ENCODE measurements around the gene ANKRD7.

Gene ANKRD7

DNA sequence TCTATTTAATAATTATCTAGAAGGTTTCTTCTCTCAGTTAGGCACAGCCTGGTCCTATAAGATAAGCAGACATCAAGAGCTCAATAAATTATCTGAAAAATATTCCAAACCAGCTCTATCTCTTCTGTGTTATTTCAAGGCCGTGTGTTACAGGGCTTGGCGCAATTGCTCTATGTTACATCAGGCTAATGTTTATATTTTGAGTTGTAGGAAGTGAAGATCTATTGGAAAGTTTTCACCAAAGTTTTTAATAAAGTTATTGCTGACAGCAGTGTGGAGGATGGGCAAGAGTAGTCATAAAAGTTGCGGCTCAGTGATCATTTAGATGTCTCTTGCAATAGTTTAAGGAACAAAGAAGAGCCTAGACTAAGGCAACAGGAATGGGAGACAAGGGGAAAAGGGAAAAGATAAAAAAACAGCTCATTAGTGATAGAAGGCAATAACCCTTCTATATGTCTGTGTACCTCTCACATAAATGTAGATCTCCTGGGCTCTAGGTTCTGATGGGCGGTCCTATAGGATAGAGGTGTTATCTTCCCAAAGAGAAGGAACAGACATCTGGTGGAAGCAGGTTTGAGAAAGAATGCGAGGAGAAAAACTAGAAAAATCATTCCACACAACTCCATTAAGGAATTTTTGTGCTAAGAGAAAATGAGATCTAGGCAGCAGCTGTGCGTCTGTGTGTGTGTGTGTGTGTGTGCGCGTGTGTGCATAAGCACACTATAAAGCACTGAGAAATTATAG is 5.9 kb upstream of the ANKRD7 start:
- Histone ChIP-seq H3K4me2 (ENCODE audit: insufficient read depth, low read length) (no peak overlapping the region), H3K9ac (ENCODE audit: low read depth, low read length) (no peak overlapping the region)
- TF ChIP-seq, protein P1, sequence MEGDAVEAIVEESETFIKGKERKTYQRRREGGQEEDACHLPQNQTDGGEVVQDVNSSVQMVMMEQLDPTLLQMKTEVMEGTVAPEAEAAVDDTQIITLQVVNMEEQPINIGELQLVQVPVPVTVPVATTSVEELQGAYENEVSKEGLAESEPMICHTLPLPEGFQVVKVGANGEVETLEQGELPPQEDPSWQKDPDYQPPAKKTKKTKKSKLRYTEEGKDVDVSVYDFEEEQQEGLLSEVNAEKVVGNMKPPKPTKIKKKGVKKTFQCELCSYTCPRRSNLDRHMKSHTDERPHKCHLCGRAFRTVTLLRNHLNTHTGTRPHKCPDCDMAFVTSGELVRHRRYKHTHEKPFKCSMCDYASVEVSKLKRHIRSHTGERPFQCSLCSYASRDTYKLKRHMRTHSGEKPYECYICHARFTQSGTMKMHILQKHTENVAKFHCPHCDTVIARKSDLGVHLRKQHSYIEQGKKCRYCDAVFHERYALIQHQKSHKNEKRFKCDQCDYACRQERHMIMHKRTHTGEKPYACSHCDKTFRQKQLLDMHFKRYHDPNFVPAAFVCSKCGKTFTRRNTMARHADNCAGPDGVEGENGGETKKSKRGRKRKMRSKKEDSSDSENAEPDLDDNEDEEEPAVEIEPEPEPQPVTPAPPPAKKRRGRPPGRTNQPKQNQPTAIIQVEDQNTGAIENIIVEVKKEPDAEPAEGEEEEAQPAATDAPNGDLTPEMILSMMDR (IDR thresholded peaks at IDR 0.05; ENCODE audit: borderline replicate concordance, extremely low read depth, low read length, poor library complexity, severe bottlenecking), result no peak
- TF ChIP-seq EZH2 (IDR thresholded peaks at IDR 0.05; ENCODE audit: borderline replicate concordance, low read depth, low read length, severe bottlenecking), result no peak

DNA sequence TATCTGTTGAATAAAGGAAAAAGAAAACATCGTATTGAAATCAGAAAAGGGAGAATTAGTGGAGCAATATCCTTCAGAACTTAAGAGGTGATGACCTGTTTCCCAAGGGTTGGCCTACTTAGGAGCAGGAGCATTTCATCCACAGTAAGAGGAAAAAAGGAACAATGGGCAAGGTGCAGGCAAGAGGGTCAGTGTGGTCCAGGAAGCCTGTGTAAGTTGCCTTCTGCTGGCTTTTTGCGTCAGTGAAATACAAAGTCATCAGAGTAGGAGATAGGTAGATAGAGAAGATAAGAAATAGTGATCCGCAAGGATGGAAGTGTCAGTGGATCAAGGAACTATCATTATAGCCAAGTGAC is 5.4 kb upstream of the ANKRD7 start:
- Histone ChIP-seq H3K79me2 (ENCODE audit: insufficient read depth, low read length) (peaks cover 3% of the 10 kb centered on the region; the same call in 1 of the 2 replicates), H3K4me3 (ENCODE audit: low read depth in 1 of 2, low read length in 2 of 2) (no peak overlapping the region), H3K4me1 (ENCODE audit: insufficient read depth, low read length) (peaks cover 10% of the 10 kb centered on the region; the same call in 1 of the 2 replicates), H2AFZ (ENCODE audit: low read depth, low read length) (no peak overlapping the region), H3K27ac (ENCODE audit: low read length) (no peak overlapping the region), H3K9me3 (ENCODE audit: insufficient read depth, low read length, severe bottlenecking) (no peaks in the 10 kb centered on the region), H3K4me2 (ENCODE audit: insufficient read depth, low read length) (no peak overlapping the region), H3K9ac (ENCODE audit: low read depth, low read length) (no peak overlapping the region), H3K36me3 (ENCODE audit: insufficient read depth, low read length) (no peaks in the 10 kb centered on the region), H3K27me3 (ENCODE audit: insufficient read depth, low read length, poor library complexity) (no peaks in the 10 kb centered on the region), H4K20me1 (ENCODE audit: insufficient read depth, low read length) (no peaks in the 10 kb centered on the region)
- TF ChIP-seq, protein P1 (IDR thresholded peaks at IDR 0.05; ENCODE audit: borderline replicate concordance, extremely low read depth, low read length, poor library complexity, severe bottlenecking), result no peak
- no peak for TF ChIP-seq EZH2 (IDR thresholded peaks at IDR 0.05; ENCODE audit: borderline replicate concordance, low read depth, low read length, severe bottlenecking)
- no peak for ATAC-seq (ENCODE audit: insufficient read depth, low read depth)
- DNase-seq, result no peak

More for the DNA sequence above, 5.9 kb upstream of the ANKRD7 start:
- no peak for DNase-seq
- no peak overlapping the region for H3K4me3 ChIP-seq (ENCODE audit: low read depth in 1 of 2, low read length in 2 of 2)
- H3K36me3 ChIP-seq (ENCODE audit: insufficient read depth, low read length), result no peaks in the 10 kb centered on the region
- peaks cover 14% of the 10 kb centered on the region; the same call in 1 of the 2 replicates for H3K4me1 ChIP-seq (ENCODE audit: insufficient read depth, low read length)
- ATAC-seq (ENCODE audit: insufficient read depth, low read depth), result no peak
- H2AFZ ChIP-seq (ENCODE audit: low read depth, low read length), result no peak overlapping the region
- no peaks in the 10 kb centered on the region for H3K27me3 ChIP-seq (ENCODE audit: insufficient read depth, low read length, poor library complexity)
- peaks cover 3% of the 10 kb centered on the region; the same call in 1 of the 2 replicates for H3K79me2 ChIP-seq (ENCODE audit: insufficient read depth, low read length)
- H3K27ac ChIP-seq (ENCODE audit: low read length), result no peak overlapping the region
- no peaks in the 10 kb centered on the region for H3K9me3 ChIP-seq (ENCODE audit: insufficient read depth, low read length, severe bottlenecking)
- no peaks in the 10 kb centered on the region for H4K20me1 ChIP-seq (ENCODE audit: insufficient read depth, low read length)

DNA sequence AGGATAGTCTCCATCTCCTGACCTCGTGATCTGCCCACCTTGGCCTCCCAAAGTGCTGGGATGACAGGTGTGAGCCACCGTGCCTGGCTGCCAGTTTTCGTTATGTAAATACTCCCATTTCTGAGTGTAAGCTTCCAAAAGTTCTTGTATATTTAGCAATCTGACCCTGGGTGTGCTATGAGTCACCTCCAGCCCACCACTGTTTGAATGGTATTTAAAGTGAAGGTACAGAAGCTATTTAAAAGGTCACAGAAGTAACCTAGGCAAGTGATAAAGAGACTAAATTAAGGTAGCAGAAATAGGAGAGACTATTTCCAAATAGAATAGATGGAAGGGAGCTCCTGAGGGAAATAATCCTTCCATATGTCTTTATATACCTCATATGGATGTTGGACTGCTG is 3.9 kb upstream of the ANKRD7 start:
- Histone ChIP-seq H3K9me3 (ENCODE audit: insufficient read depth, low read length, severe bottlenecking) (no peaks in the 10 kb centered on the region), H3K9ac (ENCODE audit: low read depth, low read length) (no peak overlapping the region), H3K27ac (ENCODE audit: low read length) (no peak overlapping the region), H4K20me1 (ENCODE audit: insufficient read depth, low read length) (no peaks in the 10 kb centered on the region), H3K27me3 (ENCODE audit: insufficient read depth, low read length, poor library complexity) (no peaks in the 10 kb centered on the region), H2AFZ (ENCODE audit: low read depth, low read length) (no peak overlapping the region), H3K36me3 (ENCODE audit: insufficient read depth, low read length) (no peaks in the 10 kb centered on the region), H3K4me2 (ENCODE audit: insufficient read depth, low read length) (no peak overlapping the region), H3K4me3 (ENCODE audit: low read depth in 1 of 2, low read length in 2 of 2) (no peak overlapping the region), H3K4me1 (ENCODE audit: insufficient read depth, low read length) (peaks cover under 1% of the 10 kb centered on the region; the same call in 1 of the 2 replicates), H3K79me2 (ENCODE audit: insufficient read depth, low read length) (no peaks in the 10 kb centered on the region)
- ATAC-seq (ENCODE audit: insufficient read depth, low read depth) (no peak), DNase-seq (no peak)
- no peak for TF ChIP-seq EZH2 (IDR thresholded peaks at IDR 0.05; ENCODE audit: borderline replicate concordance, low read depth, low read length, severe bottlenecking)

DNA sequence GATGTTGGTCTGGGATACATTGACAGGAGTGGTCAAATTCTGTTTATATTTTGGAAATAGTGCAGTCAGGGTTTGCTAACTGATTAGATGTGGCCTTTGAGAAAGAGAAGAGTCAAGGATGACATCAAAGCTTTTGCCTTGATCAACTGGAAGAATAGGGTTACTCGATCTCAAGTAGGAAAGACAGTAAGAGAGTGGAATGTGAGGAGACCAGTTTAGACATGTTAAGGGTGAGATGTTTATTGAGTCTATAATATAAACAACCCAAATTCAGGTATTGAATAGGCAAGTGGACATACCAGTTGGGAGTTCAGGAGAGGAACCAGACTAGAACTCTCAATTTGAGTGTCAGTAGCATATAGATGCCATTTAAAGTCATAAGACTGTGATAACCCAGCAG is 1.9 kb upstream of the ANKRD7 start:
- Histone ChIP-seq H3K9ac (ENCODE audit: low read depth, low read length) (no peak overlapping the region), H3K4me2 (ENCODE audit: insufficient read depth, low read length) (no peak overlapping the region), H3K27me3 (ENCODE audit: insufficient read depth, low read length, poor library complexity) (no peaks in the 10 kb centered on the region), H2AFZ (ENCODE audit: low read depth, low read length) (no peak overlapping the region), H3K36me3 (ENCODE audit: insufficient read depth, low read length) (no peaks in the 10 kb centered on the region), H3K4me3 (ENCODE audit: low read depth in 1 of 2, low read length in 2 of 2) (no peak overlapping the region), H3K79me2 (ENCODE audit: insufficient read depth, low read length) (no peaks in the 10 kb centered on the region), H3K27ac (ENCODE audit: low read length) (no peak overlapping the region), H3K9me3 (ENCODE audit: insufficient read depth, low read length, severe bottlenecking) (no peaks in the 10 kb centered on the region), H4K20me1 (ENCODE audit: insufficient read depth, low read length) (no peaks in the 10 kb centered on the region), H3K4me1 (ENCODE audit: insufficient read depth, low read length) (no peaks in the 10 kb centered on the region)
- no peak for ATAC-seq (ENCODE audit: insufficient read depth, low read depth)
- no peak for TF ChIP-seq EZH2 (IDR thresholded peaks at IDR 0.05; ENCODE audit: borderline replicate concordance, low read depth, low read length, severe bottlenecking)
- TF ChIP-seq, protein P1 (IDR thresholded peaks at IDR 0.05; ENCODE audit: borderline replicate concordance, extremely low read depth, low read length, poor library complexity, severe bottlenecking), result no peak
- DNase-seq, result no peak

Data from DND-41 (cell line).